Activated CD4-positive, CD25-positive, alpha-beta regulatory T cell treated with anti-CD3 and anti-CD28 coated beads, Interleukin-2, amount 50 U/mL, for 16 hours (primary cell): Measurements from ENCODE around the gene INPP4B.
A peak's percentile ranks its signal among the peaks of the same experiment; 100 is the strongest.
"Not testable (repeated sequence)": the region's sequence is repeated elsewhere in the genome, so short reads cannot be mapped to it uniquely, and the experiment has no call there.

Experiments
- DNase-seq: peaks from one replicate; pipeline ENCODE4 v3.0.0-alpha.2; 2020; ENCODE audit warnings: low read depth, low spot score

The INPP4B gene

GRCh38 chr4:142413485-142413884 is 432.6 kb downstream of the INPP4B start:
- no peak for DNase-seq

DNA sequence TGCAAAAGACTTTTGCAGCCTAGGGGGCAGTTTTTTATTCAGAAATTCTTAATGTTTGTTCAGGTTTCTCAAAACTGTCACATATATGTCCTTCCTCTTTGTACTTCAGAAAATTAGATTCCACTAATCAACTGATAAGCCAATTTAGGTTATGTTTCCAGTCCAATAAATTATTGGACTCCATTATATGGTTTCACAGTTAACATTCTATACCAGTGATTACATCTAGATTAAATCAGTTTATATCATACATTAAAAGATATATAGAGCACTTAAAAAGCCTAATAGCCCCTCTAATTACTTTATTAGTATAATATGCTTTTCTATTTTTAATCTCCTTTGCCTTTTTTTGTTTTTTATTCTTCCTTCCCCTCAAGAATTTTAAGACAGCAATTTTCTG is 434.1 kb downstream of the INPP4B start:
- no peak for DNase-seq

DNA sequence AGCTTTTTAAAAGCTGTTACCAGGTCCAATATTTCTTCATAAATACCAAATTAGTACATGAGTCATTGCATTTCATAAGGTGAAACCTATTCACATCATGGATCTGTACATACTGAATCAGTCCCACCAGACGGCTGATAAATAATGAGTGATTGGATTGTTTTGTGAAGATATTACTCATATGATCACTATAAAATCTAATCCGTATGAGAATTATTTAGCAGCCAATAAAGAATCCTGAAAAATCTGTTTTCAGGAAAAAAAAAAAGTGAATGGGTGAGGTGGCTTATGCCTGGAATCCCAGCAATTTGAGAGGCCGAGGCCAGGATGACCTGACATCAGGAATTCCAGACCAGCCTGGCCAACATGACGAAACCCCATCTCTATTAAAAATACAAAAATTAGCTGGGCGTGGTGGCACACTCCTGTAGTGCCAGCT is 438.1 kb downstream of the INPP4B start:
- DNase-seq: no peak

- DNase-seq: no peak
Observed at GRCh38 chr4:142407596-142407995, 438.5 kb downstream of the INPP4B start.

GRCh38 chr4:142406917-142407501 is 439.1 kb downstream of the INPP4B start:
- DNase-seq: no peak

- DNase-seq: no peak
Observed at GRCh38 chr4:142406499-142406835, 439.6 kb downstream of the INPP4B start.

- no peak for DNase-seq
Observed at GRCh38 chr4:142405695-142406498, 440.2 kb downstream of the INPP4B start.

DNA sequence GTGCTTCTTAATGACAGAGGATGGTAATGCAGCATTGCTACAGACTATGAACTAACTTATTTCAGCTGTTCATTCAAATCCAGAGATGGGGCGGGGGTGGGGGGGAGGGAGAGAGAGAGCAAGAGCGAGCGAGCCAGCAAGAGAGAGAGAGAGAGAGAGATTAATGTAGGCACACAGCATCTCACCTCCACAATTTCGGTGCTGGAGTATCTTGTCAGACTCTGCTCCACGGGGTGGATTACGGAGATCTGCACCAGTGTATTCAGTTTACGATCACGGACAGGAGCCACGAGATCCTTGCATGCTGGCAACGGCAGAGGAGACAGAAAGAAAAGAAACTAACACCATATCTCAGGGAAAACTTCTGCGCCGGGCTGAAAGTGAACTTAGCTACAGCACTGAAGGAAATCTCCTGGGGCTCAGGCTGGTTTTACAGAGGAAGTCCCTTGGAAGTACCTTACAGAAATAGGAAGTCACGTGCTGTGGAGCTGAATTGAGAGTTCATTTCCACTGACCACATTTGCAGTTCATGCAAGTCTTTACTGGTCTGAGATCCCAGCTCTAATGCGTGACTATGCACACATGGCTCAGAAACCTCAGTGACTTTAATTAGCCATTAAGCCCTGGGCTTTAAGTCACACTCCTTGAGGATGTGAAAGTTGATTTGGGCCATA is 440.9 kb downstream of the INPP4B start:
- DNase-seq: peak; percentile 26

- DNase-seq: no peak
Observed at GRCh38 chr4:142404191-142404611, 441.9 kb downstream of the INPP4B start.

DNA sequence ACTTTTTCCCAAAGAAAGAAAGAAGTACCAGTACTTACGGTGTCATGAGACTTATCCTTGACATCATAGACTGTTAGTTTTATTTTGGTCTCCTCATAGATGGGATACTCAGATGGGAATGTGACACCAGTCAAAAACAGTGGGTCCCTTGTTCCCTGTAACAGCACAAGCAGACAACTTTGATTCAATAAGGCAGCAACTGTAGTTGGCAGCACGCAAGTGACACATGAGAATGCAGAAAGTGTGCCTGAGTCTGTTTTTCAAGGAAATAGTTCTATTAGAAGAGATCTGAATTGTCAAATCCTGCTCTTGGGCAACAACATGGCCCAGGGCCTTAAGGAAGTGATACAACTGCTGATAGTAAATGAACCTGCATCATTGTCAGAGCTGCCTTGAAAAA is 443.2 kb downstream of the INPP4B start:
- no peak for DNase-seq

DNA sequence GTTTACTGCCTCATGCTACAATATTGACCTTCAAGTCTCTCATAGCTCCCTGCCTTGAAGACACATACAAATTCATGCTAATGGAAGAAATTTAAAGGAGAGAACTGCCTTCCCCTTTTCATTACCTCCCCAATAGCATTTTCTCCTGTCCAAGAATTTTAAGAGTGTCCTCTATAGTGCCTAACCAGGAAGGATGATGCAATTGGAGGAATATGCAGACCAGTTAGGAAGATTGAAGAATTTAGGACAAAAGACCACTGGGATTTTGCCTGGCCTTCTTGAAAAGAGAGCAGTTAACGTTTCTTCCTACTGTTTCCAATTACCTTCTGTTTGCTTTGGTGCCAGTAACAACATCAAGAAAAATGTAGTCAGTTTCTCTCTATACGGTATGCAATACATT is 443.9 kb downstream of the INPP4B start:
- no peak for DNase-seq

GRCh38 chr4:142397364-142397991 is 448.6 kb downstream of the INPP4B start:
- not testable (repeated sequence) for DNase-seq

DNA sequence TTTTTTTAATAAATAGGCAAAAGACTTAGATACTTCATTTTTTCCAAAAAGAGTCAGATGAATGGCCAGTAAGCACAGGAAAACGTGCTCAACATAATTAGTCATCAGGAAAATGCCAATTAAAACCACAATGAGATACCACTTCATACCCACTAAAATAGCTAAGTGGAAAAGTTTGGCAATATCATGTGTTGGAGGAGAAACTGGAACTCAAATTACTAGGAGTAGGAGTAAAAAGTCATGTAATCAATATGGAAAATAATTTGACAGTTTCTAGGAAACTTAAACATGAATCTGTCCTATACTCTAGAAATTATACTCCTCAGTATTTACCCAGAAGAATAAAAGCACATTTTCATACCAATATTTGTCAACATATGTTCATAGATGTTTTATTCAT is 449.8 kb downstream of the INPP4B start:
- no peak for DNase-seq

DNA sequence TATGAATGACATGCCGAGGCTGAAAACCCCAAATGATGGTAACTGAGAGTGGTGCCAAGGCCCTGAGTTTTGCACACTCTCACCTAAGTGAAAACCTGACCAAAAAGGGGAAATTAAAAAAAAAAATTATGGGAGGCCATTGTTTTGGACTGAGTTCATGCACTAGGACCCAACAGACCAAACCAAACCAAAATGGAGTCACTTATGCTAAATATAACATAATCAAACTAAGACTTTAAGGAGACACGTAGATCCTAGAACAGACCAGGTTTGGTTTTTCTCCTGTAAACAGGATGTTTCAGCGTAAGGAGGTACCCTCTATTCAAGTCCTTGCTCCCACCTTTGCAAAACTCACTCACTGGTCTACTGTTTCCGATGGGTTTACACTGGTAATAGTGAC is 453.0 kb downstream of the INPP4B start:
- DNase-seq: no peak

- no peak for DNase-seq
Observed at GRCh38 chr4:142386856-142387255, 459.2 kb downstream of the INPP4B start.

- DNase-seq: no peak
Observed at GRCh38 chr4:142386449-142386848, 459.7 kb downstream of the INPP4B start.

GRCh38 chr4:142383800-142384470 is 462.2 kb downstream of the INPP4B start:
- DNase-seq: no peak

DNA sequence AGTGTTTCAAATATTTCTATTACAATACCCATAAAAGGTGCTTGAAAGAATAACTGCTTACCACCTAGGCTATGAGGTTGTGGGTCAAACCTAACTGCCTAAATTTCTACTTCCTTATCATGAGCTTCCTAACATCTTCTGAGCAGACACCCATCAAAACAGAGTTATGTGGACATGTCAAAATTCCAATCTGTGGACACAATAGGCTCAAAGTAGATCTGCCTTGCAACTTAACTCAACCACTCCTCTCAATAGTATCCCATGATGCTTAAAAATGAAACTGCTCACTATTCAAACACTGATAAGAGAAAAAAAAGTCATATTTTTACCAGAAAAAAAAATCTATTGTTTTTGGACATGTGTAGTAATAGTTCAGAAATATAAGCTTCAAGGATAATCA is 462.7 kb downstream of the INPP4B start:
- DNase-seq: no peak

DNA sequence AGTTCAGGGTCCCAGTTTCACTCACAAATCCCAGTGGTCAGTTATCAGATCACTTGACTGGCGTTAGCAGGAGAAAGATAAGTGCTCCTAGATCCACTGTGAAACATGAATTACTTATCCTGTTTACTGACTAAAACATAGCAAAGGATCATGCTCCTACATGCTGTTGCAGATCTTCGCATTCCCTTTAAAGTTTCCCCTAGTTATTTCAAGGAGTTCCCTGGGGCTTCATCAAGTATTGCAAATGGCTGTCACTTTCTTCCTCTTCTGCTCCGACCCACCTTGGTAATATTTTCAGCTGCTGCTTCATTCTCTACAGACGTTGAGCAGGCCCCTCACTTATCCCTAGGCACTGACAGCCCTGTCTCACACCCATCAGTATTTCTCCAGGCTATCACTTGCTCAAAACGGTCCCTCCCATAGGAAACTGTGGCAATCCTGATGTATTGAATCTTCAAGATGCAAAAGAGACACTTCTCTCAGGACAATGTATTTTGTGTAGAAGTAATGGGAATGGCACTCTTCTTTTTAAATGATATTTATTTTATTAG is 466.0 kb downstream of the INPP4B start:
- no peak for DNase-seq

GRCh38 chr4:142379277-142380051 is 466.6 kb downstream of the INPP4B start:
- no peak for DNase-seq

- DNase-seq: no peak
Observed at GRCh38 chr4:142378179-142378578, 467.9 kb downstream of the INPP4B start.
